22Rv1 (cell line): ENCODE results near the gene PURA.

Experiments used
- ZFX ChIP-seq: fragments of 450-650 bp; IDR thresholded peaks from 2 replicates; pipeline ENCODE4 v1.6.1; 2017; ENCODE audit warnings: antibody characterized with exemption, borderline replicate concordance
- TF ChIP-seq, protein P1 (sequence below): fragments of 450-650 bp; IDR thresholded peaks from 2 replicates; pipeline ENCODE4 v1.5.1; 2017; ENCODE audit warnings: mild to moderate bottlenecking

DNA sequence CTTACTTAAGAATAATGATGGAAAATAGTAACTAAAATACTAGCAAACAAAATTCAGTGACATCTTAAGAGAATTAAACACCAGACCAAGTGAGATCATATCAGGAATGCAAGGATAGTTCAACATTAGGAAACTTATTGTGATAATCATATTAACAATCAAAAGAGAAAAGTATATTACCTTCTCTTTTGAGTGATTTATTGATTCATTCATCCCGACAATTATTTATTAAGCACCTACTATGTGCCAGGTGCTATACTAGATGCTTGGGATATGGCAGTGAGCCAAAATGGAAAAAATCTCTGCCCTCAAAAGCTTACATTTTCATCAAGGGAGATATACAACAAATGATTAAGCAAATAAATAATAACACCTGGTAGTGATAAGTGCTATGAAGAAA, 23.7 kb upstream of the PURA start:
- TF ChIP-seq, protein P1, sequence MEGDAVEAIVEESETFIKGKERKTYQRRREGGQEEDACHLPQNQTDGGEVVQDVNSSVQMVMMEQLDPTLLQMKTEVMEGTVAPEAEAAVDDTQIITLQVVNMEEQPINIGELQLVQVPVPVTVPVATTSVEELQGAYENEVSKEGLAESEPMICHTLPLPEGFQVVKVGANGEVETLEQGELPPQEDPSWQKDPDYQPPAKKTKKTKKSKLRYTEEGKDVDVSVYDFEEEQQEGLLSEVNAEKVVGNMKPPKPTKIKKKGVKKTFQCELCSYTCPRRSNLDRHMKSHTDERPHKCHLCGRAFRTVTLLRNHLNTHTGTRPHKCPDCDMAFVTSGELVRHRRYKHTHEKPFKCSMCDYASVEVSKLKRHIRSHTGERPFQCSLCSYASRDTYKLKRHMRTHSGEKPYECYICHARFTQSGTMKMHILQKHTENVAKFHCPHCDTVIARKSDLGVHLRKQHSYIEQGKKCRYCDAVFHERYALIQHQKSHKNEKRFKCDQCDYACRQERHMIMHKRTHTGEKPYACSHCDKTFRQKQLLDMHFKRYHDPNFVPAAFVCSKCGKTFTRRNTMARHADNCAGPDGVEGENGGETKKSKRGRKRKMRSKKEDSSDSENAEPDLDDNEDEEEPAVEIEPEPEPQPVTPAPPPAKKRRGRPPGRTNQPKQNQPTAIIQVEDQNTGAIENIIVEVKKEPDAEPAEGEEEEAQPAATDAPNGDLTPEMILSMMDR: no peak
- no peak for TF ChIP-seq ZFX
